Ammon's horn (tissue), 1 donor: ENCODE results near the gene SLC30A7.
"Not testable (repeated sequence)": the region's sequence is repeated elsewhere in the genome, so short reads cannot be mapped to it uniquely, and the experiment has no call there.

Experiments used
- DNase-seq: peaks from one replicate; pipeline ENCODE4 v3.0.0-alpha.2; 2016; ENCODE audit warnings: low spot score

SLC30A7 gene, protein sequence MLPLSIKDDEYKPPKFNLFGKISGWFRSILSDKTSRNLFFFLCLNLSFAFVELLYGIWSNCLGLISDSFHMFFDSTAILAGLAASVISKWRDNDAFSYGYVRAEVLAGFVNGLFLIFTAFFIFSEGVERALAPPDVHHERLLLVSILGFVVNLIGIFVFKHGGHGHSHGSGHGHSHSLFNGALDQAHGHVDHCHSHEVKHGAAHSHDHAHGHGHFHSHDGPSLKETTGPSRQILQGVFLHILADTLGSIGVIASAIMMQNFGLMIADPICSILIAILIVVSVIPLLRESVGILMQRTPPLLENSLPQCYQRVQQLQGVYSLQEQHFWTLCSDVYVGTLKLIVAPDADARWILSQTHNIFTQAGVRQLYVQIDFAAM

DNA sequence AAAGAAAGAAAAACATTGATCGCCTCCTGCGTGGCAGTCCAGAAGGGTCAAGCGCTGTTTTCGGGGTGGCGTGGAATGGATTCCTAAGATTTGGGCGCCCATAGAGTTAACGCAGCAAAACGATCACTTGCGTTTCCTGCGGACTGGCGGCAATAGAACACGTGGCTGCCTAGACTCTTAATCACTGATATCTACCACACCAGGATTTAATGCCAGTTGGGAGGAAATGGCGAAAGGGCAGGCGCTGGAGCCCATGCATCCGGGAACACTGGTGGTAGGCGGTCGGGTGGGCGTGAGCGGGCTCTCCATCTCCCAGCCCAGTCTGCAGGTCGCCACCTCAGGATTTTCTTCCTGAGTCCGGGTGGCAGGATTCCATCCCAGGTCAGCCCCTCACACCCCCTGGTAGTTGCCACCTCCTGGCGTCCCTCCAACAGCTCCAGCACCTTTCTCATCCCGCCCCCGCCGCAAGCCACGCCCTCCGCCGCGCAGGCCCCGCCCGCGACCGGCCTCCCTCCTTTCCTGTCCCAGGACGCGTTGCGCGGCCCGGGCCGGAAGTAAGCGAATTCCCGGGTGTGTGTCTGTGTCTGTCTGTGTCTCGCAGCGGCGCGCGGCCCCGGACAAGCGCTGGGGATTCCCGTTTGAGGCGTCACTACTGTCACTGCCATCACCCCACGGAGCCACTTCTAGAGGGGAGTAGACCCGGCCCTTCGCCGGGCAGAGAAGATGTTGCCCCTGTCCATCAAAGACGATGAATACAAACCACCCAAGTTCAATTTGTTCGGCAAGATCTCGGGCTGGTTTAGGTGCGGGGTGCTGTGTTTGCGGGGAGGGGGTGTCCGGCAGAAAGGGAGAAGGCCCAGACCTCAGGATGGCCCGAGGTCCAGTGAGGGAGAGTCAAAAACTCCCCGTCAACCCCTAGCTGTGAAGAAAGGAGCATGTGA, at the start of gene SLC30A7:
SLC30A7 (plus strand) TSS at position 551 of the 941 bp plus-strand sequence; CDS start at position 724, 173 bp downstream.
- peak; percentile 94 for DNase-seq

DNA sequence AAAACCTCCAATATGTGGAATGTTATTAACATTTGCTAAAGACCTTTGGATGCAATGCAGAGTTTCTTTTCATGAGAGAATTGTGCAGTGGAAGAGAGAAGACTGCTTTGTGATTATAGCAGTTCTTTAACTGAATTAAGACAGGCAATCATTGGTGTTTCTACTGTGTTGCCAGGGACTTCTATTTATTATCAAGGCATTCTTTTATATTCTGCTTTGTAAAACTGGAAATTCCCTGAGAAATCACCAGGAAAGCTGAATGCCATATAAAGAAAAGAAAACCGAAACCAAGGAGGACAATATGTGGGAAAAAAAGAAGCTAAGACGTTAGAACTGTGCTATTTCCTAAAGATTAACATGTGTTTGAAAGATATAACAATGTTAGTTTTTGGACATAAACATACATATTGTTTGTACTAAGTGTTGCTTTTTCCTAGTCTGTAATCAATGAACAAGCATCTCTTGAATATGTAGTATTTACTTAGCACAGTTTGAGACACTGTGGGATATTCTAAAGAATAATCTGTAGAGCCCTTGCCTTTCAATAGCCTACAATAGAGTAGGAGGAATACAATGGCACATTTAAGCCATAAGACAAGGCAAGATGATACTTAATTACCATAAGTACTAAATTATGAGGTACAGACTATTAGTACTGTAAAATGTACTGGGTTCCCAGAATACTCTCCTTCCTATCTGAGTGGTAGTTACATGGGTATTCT, 48.4 kb upstream of the SLC30A7 start:
- DNase-seq, result no peak

DNA sequence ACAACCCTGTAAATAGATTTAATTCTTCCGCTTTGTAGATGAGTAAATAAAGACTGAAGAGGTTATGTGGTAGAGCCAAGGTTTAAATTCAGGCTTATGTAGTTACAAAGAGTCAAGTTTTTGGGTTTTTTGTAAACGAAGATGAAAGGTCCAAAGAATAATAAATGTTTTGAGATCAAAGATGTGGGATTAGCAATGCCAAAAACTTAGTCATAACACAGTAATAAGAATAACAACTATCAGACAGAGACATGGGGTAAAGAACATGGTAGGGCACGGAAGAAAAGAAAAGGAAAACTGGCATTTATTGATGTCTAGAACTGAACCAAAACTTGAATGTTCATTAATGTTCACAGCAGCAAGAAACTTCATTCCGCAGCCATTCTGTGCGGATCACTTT, 44.2 kb upstream of the SLC30A7 start:
- no peak for DNase-seq

DNA sequence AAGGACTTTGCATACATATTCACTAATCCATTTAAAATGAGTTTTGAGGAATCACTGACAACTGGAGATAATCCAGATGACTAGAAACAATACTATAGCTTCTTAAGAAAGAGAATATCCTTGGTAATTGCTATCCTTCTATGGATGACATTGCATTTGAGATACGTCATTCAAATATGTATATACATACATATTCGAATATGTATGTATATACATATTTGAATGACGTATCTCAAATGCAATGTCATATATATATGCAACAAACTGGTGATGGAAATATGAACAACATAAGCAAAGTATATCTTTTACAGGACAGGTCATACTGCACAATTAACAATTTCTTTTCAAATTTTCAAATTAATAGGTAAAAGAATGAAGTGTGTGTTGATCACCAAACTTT, 42.9 kb upstream of the SLC30A7 start:
- DNase-seq, result no peak

DNA sequence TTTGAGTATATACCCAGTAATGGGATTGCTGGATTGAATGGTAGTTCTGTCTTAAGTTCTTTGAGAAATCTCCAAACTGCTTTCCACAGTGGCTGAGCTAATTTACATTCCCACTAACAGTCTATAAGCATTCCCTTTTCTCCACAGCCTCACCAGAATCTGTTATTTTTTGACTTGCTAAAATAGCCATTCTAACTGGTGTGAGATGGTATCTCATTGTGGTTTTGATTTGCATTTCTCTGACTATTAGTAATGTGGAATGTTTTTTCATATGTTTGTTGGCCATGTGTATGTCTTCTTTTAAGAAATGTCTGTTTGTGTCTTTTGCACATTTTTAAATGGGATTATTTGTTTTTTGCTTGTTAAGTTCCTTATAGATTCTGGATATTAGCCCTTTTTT, 40.8 kb upstream of the SLC30A7 start:
- not testable (repeated sequence) for DNase-seq

DNA sequence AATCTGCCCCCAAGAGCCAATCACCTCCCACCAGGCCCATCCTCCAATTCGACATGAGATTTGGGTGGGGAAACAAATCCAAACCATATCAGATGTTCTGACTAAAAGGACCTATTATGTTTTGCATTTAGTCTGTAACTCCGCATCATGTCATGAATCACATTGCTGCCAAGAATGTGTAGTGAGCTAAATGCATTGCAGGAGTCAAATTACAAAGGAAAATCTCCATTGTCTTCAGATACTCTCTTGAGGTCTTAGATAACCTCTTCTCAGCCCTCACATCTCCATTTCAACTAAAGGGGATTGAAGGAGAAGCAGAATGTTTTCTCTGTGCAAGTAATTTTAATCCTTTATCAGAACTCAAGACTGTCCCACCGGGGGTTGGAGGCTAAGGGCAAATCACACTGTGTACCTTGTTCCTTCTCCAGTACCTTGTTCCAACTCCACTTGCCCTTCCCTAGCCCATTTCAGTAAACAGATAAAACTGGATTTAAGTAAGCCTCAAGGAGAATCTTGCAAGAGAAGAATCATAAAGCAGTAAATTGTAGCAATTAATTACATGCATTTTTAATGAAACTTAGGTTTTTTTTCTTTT, 35.4 kb upstream of the SLC30A7 start:
- DNase-seq, result no peak

DNA sequence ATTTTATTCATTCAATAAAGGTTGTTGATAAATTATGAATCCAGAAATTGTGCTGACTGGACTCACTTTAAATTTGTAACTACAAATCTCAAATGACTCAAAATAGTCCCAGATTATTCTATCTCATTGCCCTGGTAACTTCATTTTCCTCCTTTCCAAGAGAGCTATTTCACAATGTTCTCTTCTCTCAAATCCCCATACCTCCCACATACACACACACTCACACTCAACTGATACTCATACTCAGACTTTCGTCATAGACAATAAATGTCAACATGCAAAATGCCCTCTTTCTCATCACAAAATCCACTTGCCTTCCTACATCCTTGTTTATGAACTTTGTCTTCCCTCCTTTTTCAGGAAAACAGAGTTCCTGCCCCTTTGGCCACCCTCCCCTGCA, 34.5 kb upstream of the SLC30A7 start:
- DNase-seq, result peak; percentile 31

DNA sequence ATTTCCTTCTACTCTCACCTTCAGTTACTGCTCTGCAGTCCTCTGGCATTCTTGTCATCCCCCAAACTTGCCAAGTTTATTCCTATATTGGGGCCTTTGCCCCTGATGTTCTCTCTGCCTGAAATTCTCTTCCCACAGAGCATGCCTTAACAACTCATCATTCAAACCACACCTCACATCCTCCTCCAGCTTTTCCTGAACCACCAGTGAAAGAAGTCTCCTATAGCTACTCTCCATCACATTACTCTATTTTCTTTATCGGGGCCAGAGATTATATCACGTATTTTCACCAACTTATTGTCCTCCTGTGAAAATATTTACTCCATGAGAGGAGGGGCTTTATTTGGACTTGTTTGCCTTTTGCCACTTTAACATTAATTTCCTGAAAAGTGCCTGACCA, 33.3 kb upstream of the SLC30A7 start:
- DNase-seq, result no peak

DNA sequence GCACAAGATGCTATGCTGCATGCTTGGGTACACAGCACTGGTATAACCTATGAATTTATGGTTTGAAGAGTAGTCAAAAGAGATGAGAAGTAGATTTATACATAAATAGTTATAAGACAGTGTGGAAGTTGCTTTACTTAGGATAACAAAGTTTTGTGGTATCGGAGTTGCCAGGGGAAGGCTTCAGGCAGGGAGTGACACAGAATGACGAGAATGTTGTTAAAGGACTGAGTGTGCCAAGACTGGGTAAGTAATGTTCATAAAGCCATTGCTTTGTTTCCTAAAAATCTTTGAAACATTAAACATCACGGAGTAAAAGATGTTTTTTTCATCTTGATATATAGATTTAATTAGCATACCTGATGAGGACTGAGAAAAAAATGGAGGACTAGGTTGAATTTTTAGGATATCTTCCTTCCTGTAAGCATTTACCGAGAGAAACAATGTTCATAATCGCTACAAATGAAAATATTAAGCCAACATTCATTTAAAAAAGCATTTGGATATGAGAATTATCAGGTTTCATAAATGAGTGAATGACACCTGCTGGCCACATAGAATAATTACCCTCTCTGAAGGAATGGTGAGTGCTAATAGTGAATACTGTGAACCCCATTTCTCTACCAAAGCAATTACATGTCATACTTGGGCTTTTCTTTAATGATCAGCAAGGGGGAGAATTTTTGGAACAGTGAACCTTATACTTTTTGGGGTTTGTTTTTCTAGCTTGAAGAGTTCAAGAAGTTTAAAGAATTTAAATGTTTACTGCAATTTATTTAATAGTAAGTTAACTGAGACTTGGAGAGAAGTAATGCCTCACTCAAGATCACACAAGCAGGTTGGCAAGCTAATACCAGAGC, 29.6 kb upstream of the SLC30A7 start:
- DNase-seq, result peak; percentile 57

DNA sequence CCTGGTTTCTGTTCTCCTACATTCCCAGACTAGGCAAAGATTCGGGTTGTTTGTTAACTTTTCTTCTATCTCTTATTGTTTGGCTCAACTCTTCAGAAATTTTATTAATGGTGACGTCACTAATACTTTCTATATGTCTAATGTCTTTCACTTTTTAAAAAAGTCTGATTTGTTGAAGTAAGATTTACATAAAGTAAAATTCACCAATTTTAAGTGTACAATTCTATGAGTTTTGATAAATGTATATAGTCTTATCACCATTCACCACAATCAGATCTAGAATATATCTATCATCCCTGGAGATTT, 29.0 kb upstream of the SLC30A7 start:
- no peak for DNase-seq

DNA sequence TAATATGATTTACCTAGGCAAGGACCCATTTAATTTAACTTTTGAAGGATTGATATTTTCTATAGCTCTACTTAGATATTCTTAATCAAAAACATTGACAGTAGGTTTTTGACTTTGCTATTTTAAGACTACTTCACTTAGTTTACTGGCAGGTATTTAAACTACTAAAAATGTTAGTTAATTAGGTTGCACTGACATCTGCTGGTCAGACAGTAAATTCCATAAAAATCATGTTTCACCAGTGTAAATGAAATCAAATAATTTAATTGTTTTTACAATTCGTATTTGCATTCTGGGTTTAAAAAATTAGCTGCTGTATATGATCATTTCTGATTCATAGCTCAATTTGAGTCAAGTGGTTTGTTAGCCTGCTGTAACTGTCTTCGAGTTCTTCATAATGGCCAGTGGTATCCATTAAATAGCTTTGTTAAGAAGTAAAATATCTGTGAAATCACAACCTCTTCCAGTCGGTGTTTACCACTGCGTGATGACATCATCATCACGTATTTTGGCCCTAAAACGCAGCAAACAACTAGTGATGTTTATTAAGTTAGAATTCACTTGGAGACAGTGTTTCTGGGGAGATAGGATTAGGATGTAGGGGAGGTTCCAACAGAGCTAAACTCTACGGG, 27.4 kb upstream of the SLC30A7 start:
- peak; percentile 60 for DNase-seq

DNA sequence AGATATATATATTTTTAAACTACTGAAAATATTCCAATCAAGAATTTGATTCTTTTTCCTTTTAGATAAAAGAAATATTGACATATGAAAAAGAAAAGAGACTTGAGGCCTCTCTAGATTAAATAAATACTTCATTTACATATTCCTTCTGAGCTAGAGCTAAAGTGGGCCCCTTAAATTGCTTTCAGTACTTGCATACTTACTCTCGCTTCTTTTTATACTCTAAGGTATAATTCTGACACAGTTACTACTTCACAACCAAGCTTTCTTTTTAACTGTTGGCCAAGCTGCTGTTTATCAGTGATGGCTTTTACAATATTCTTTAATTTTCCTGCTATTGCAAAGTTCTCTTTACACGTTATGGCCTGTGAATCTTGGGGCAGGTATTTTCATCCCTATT, 25.9 kb upstream of the SLC30A7 start:
- no peak for DNase-seq

DNA sequence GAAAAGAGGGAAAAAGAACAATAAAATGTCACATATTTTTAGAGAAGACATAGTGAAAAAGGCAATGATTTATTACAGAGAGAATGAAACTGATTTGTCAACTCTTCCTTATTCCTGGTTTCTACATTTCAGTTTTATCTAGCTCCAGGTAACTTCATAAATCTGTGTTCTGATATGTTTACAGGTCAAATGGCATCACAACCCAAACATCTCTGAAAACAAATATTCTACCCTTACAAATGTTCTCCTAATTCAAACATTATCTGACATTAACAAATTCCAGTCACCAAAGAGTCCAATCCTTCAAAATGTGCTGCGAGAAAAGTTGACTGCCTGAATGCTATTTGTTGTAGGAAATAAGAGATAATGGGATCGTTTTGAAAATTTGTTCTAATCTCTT, 21.5 kb upstream of the SLC30A7 start:
- DNase-seq, result no peak

DNA sequence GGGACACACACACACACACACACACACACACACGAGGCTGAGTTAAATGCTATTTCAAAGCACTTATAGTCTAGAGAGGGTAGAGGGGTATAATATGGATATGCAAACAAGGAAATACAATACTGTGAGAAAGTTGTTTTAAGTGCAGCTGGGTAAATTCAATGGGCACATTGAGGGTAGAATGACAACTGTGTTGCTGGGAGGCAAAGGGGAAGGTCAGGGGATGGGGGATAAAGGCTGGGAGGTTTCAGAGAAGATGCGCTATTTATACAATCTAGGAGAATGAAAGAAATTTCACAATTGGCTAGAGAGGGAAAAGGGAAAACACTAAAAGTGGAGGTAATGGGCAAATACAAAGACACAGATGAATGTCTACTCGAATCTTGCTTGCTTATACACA, 20.7 kb upstream of the SLC30A7 start:
- DNase-seq, result no peak

DNA sequence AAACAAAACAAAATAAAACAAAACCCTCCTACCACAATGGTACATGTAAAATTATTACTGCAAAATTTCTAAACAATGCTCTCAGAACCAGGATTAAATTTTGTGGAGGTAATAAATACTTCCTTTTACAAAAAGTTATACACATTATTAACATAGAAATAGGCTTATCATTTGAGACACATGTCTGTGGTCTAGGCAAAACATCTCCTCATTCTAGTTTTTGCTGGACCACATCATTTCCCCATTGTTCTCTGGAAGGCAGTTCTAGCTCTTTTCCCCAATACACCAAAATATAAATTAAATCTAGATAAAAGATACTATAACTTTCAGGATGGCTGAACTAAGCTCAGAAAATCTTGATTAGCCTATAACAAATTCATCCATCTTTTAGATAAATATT, 19.6 kb upstream of the SLC30A7 start:
- DNase-seq, result no peak

DNA sequence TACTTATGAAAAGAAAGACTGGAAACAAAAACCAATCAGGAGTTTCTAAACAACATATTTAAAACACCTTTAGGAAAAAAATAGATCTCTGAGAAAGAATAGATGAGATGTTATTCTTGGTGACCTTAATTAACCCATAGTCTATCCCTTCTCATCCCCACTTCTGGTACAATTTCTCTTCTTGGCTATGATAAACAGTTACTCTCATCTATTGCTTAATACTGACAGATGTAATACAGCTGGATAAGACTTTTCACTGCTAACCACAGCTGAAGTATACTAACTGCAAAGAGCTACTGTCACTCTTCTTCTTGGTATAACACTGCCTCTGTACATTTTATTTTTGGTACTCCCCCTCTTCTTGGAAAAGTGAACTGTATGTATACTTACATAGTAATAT, 16.5 kb upstream of the SLC30A7 start:
- DNase-seq, result no peak

DNA sequence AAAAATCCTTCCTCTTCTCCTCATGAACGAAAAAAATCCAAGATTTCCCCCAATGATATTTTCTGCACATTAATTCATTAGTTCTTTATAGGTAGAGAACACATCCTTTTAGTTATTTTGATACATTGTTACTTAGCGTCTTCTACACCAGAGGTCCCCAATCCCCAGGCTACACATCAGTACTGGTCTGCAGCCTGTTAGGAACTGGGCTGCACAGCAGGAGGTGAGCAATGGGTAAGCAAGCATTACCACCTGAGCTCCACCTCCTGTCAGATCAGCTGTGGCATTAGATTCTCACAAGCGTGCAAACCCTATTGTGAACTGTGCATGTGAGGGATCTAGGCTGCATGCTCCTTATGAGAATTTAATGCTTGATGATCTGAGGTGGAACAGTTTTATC, 14.2 kb upstream of the SLC30A7 start:
- DNase-seq, result no peak

DNA sequence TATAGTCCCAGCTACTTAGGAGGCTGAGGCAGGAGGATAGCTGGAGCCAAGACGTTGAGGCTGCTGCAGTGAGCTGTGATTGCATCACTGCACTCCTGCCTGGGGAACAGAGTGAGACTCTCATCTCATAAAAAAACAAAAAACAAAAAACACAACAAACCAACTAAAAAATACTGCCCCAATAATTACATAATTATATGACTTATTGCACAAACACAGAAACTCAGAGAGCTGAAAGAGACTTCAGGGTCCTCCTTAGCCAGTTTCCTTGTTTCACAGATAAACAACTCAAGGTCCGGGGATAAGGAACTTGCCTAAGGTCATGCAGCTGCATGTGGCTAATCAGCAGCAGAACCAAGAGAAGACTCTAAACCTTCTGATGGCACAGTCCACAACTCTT, 13.2 kb upstream of the SLC30A7 start:
- no peak for DNase-seq

DNA sequence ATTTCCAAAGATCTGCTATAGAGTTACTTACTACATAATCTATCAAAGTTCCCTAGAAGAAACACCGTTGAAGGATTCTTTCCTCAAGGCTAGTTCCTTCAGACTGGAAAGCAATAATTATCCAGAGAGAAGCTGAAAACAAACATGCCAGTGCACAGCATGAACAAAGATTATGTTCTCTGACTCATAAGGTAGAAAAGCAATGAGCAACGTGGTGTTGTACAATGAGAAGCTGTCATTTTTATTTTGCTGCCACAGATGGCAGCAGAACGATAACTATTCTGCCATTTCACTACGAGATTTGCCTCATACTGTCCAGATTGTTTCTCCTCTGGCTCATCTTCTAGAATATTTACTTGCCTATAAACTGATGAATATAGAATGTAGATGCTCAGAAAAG, 11.9 kb upstream of the SLC30A7 start:
- peak; percentile 45 for DNase-seq

DNA sequence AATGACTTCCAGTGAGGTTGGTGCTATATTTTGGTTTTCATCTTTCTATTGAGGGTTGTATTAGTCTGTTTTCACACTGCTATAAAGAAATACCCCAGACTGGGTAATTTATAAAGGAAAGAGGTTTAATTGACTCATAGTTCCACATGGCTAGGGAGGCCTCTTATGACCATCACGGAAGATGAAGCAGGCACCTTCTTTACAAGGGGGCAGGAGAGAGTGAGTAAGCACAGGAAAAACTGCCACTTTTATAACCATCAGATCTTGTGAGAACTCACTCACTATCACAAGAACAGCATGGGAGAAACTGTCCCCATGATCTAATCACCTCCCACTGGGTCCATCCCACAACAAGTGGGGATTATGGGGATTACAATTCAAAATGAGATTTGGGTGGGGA, 6.9 kb upstream of the SLC30A7 start:
- not testable (repeated sequence) for DNase-seq
